Neural progenitor cell (in vitro differentiated cells): Measurements from ENCODE around the gene PABPC4L. TPM values are rescaled to one million over a fixed set of nuclear protein-coding genes. Genes with fewer than 3 reads are reported as not detected.
A peak's percentile ranks its signal among the peaks of the same experiment; 100 is the strongest.

Experiments used
- DNase-seq: peaks from one replicate; pipeline ENCODE4 v3.0.0-alpha.2; 2016; ENCODE audit warnings: low spot score
- H2AFZ ChIP-seq: fragments of 200-600 bp; sonication (generic); replicated peaks from 2 replicates; pipeline ENCODE4 v1.6.1; 2016; ENCODE audit warnings: antibody characterized with exemption
- H3F3A ChIP-seq: fragments of 200-600 bp; sonication (generic); 2 replicates; pipeline ENCODE4 v1.6.1; 2016; ENCODE audit warnings: antibody characterized with exemption, low read depth
- H3K27ac ChIP-seq: fragments of 200-600 bp; sonication (generic); 2 replicates; pipeline ENCODE4 v1.5.1; 2016; ENCODE audit warnings: mild to moderate bottlenecking
- H3K27me3 ChIP-seq: fragments of 200-600 bp; sonication (generic); 2 replicates; pipeline ENCODE4 v1.6.1; 2016; ENCODE audit warnings: mild to moderate bottlenecking, moderate library complexity
- H3K36me3 ChIP-seq: fragments of 200-600 bp; sonication (generic); 2 replicates; pipeline ENCODE4 v1.5.1; 2016
- H3K4me1 ChIP-seq: fragments of 200-600 bp; sonication (generic); 2 replicates; pipeline ENCODE4 v1.6.1; 2016; ENCODE audit warnings: mixed run types
- H3K4me2 ChIP-seq: fragments of 200-600 bp; sonication (generic); 2 replicates; pipeline ENCODE4 v1.6.1; 2016
- H3K4me3 ChIP-seq: fragments of 200-600 bp; sonication (generic); 2 replicates; pipeline ENCODE4 v1.5.1; 2016
- H3K79me2 ChIP-seq: fragments of 200-600 bp; sonication (generic); 2 replicates; pipeline ENCODE4 v1.6.1; 2016; ENCODE audit warnings: low read depth
- H3K9ac ChIP-seq: fragments of 200-600 bp; sonication (generic); 2 replicates; pipeline ENCODE4 v1.6.1; 2016
- H3K9me3 ChIP-seq: fragments of 200-600 bp; sonication (generic); 2 replicates; pipeline ENCODE4 v1.5.1; 2016; ENCODE audit warnings: low read depth
- H4K20me1 ChIP-seq: fragments of 200-600 bp; sonication (generic); 2 replicates; pipeline ENCODE4 v1.6.1; 2016; ENCODE audit warnings: low read depth
- H3K27ac Mint-ChIP-seq: 3 replicates; pipeline ENCODE4 v1.8.0; 2021; ENCODE audit warnings: mixed read lengths
- H3K27me3 Mint-ChIP-seq: 2 replicates; pipeline ENCODE4 v1.8.0; 2022; ENCODE audit warnings: low read depth, mild to moderate bottlenecking, inconsistent platforms, moderate library complexity, mixed read lengths; ENCODE audit not compliant: insufficient read depth
- H3K36me3 Mint-ChIP-seq: 3 replicates; pipeline ENCODE4 v1.8.0; 2021; ENCODE audit warnings: mixed read lengths
- H3K4me1 Mint-ChIP-seq: 3 replicates; pipeline ENCODE4 v1.8.0; 2021; ENCODE audit warnings: mixed read lengths
- H3K4me3 Mint-ChIP-seq: 3 replicates; pipeline ENCODE4 v1.8.0; 2021; ENCODE audit warnings: mild to moderate bottlenecking, moderate library complexity, mixed read lengths
- H3K9me3 Mint-ChIP-seq: 3 replicates; pipeline ENCODE4 v1.8.0; 2020; ENCODE audit warnings: mixed read lengths
- EZH2 ChIP-seq: fragments of 200-600 bp; sonication (generic); IDR thresholded peaks from 2 replicates; pipeline ENCODE4 v1.6.1; 2017; ENCODE audit warnings: antibody characterized with exemption, mild to moderate bottlenecking, moderate library complexity
- EZH2phosphoT487 ChIP-seq: fragments of 200-600 bp; sonication (generic); IDR thresholded peaks from 2 replicates; pipeline ENCODE4 v1.6.1; 2017; ENCODE audit warnings: antibody characterized with exemption
- total RNA-seq: library from RNA; depleted of rRNA; stranded (reverse); fragments of >200 nt; gene quantifications from 2 replicates; pipeline ENCODE4 v1.2.3, GENCODE V29; 2015; ENCODE audit warnings: low replicate concordance
- TF ChIP-seq, protein P1 (sequence below): fragments of 200-600 bp; sonication (generic); IDR thresholded peaks from 2 replicates; pipeline ENCODE4 v1.5.1; 2017; ENCODE audit warnings: antibody characterized with exemption, mild to moderate bottlenecking

The PABPC4L gene
- total RNA-seq, 1 donor from 2014 or later: 1.6 TPM

GRCh38 chr4:134154097-134154496, 47.5 kb downstream of the PABPC4L start:
- Histone ChIP-seq H3K4me1 (peaks cover 5% of the 10 kb centered on the region), H3F3A (no peaks in the 10 kb centered on the region), H3K36me3 (no peaks in the 10 kb centered on the region), H2AFZ (no peak overlapping the region), H3K79me2 (no peaks in the 10 kb centered on the region), H3K4me3 (no peak overlapping the region), H3K27ac (no peak overlapping the region), H3K4me2 (no peak overlapping the region), H3K27me3 (no peaks in the 10 kb centered on the region), H3K9ac (no peak overlapping the region), H3K9me3 (no peaks in the 10 kb centered on the region), H4K20me1 (no peaks in the 10 kb centered on the region)
- Mint-ChIP-seq H3K9me3 (no peaks in the 10 kb centered on the region), H3K36me3 (no peaks in the 10 kb centered on the region), H3K27me3 (no peaks in the 10 kb centered on the region), H3K4me1 (peaks cover 8% of the 10 kb centered on the region), H3K27ac (no peak overlapping the region), H3K4me3 (no peak overlapping the region)
- no peak for TF ChIP-seq EZH2phosphoT487
- TF ChIP-seq, protein P1, sequence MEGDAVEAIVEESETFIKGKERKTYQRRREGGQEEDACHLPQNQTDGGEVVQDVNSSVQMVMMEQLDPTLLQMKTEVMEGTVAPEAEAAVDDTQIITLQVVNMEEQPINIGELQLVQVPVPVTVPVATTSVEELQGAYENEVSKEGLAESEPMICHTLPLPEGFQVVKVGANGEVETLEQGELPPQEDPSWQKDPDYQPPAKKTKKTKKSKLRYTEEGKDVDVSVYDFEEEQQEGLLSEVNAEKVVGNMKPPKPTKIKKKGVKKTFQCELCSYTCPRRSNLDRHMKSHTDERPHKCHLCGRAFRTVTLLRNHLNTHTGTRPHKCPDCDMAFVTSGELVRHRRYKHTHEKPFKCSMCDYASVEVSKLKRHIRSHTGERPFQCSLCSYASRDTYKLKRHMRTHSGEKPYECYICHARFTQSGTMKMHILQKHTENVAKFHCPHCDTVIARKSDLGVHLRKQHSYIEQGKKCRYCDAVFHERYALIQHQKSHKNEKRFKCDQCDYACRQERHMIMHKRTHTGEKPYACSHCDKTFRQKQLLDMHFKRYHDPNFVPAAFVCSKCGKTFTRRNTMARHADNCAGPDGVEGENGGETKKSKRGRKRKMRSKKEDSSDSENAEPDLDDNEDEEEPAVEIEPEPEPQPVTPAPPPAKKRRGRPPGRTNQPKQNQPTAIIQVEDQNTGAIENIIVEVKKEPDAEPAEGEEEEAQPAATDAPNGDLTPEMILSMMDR: no peak
- no peak for TF ChIP-seq EZH2
- DNase-seq: no peak

GRCh38 chr4:134147941-134148340, 53.6 kb downstream of the PABPC4L start:
- H4K20me1 ChIP-seq: no peaks in the 10 kb centered on the region
- no peaks in the 10 kb centered on the region for H3K27me3 Mint-ChIP-seq
- H3K9me3 ChIP-seq: no peaks in the 10 kb centered on the region
- H3K9me3 Mint-ChIP-seq: no peaks in the 10 kb centered on the region
- no peaks in the 10 kb centered on the region for H3F3A ChIP-seq
- H3K27ac ChIP-seq: no peak overlapping the region
- no peak for TF ChIP-seq EZH2phosphoT487
- TF ChIP-seq, protein P1: no peak
- TF ChIP-seq EZH2: no peak
- H3K36me3 ChIP-seq: no peaks in the 10 kb centered on the region
- no peak overlapping the region for H2AFZ ChIP-seq
- H3K36me3 Mint-ChIP-seq: no peaks in the 10 kb centered on the region
- H3K27ac Mint-ChIP-seq: peak overlapping the region; percentile 59
- no peak overlapping the region for H3K4me3 Mint-ChIP-seq
- no peak for DNase-seq
- H3K9ac ChIP-seq: no peak overlapping the region
- peaks cover 5% of the 10 kb centered on the region for H3K4me1 ChIP-seq
- H3K4me2 ChIP-seq: no peak overlapping the region
- no peaks in the 10 kb centered on the region for H3K27me3 ChIP-seq
- H3K79me2 ChIP-seq: no peaks in the 10 kb centered on the region
- no peak overlapping the region for H3K4me3 ChIP-seq
- H3K4me1 Mint-ChIP-seq: peaks cover 32% of the 10 kb centered on the region
